Stomach smooth muscle (tissue), 2 donors: ENCODE results near the gene POTEC.
"Not testable (repeated sequence)": the region's sequence is repeated elsewhere in the genome, so short reads cannot be mapped to it uniquely, and the experiment has no call there.

Experiments used
- H3K27ac ChIP-seq: one replicate; pipeline ENCODE4 v1.7.0; 2013; ENCODE audit warnings: mild to moderate bottlenecking, low read length, inconsistent platforms
- H3K27me3 ChIP-seq, 2 donors: one replicate each; pipeline ENCODE4 v1.7.0; 2013; ENCODE audit warnings: low read length in 2 of 2; ENCODE audit not compliant: insufficient read depth in 2 of 2, control insufficient read depth in 1 of 2
- H3K36me3 ChIP-seq, 2 donors: one replicate each; pipeline ENCODE4 v1.7.0; 2013; ENCODE audit warnings: low read length in 2 of 2; ENCODE audit not compliant: control insufficient read depth in 2 of 2, insufficient read depth in 2 of 2
- H3K4me1 ChIP-seq: one replicate; pipeline ENCODE4 v1.7.0; 2013; ENCODE audit warnings: low read length; ENCODE audit not compliant: control insufficient read depth, insufficient read depth
- H3K4me3 ChIP-seq, 2 donors: one replicate each; pipeline ENCODE4 v1.7.0; 2013; ENCODE audit warnings: low read length in 2 of 2
- H3K9ac ChIP-seq, 2 donors: one replicate each; pipeline ENCODE4 v1.7.0; 2013; ENCODE audit warnings: low read length in 2 of 2, mild to moderate bottlenecking in 1 of 2
- H3K9me3 ChIP-seq, 2 donors: one replicate each; pipeline ENCODE4 v1.7.0; 2013; ENCODE audit warnings: low read length in 2 of 2; ENCODE audit not compliant: control insufficient read depth in 2 of 2
- donor health status: healthy.
- donor health status: Pancreatic carcinoma.

The POTEC gene

GRCh38 chr18:14475520-14475919, 67.9 kb downstream of the POTEC start:
- not testable (repeated sequence) for H3K27me3 ChIP-seq, H3K4me3 ChIP-seq, H3K27ac ChIP-seq, H3K36me3 ChIP-seq, H3K4me1 ChIP-seq, H3K9ac ChIP-seq, H3K9me3 ChIP-seq

GRCh38 chr18:14474752-14475151, 68.6 kb downstream of the POTEC start:
- H3K27ac ChIP-seq, H3K36me3 ChIP-seq, H3K4me1 ChIP-seq, H3K27me3 ChIP-seq, H3K4me3 ChIP-seq, H3K9me3 ChIP-seq, H3K9ac ChIP-seq: not testable (repeated sequence)

- not testable (repeated sequence) for H3K36me3 ChIP-seq, H3K27ac ChIP-seq, H3K4me1 ChIP-seq, H3K27me3 ChIP-seq, H3K4me3 ChIP-seq, H3K9me3 ChIP-seq, H3K9ac ChIP-seq
These were observed 69.2 kb downstream of the POTEC start for GRCh38 chr18:14474007-14474720.

DNA sequence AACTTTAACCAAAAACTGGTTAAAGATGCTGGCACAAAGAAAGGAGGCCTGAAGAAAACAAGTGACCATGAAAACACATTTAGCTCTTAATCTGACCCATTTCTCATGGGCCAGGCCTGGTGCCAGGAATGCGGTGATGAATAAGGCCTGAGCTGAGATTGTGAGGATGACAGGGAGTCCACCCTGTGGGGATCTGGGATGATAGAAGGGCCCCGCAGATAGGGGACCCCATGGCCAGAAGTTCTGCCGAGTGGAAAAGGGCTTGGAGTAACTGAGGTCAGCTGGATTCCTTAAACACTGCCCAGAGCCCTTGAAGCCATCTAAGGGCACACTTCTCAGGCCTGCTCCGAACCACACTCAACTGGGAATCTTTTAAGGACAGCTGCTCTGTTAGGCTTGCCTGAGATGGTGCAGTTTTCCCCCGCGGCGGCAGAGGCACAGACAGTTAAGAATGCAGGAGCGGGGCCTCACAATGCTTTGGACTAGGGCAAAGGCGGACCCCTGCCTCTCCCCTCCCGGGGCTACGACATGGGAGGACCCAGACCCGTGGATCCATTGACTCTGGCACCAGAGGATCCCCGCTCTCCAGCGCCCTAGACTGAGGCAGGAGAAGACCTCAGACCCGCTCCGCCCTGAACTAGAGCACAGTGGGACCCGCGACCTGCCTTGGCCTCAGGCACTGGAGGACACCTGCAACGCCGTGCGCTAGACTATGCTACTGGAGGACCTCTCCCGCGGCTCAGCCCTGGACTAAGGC, 70.0 kb downstream of the POTEC start:
- not testable (repeated sequence) for H3K4me3 ChIP-seq, H3K9ac ChIP-seq, H3K4me1 ChIP-seq, H3K36me3 ChIP-seq, H3K27ac ChIP-seq, H3K9me3 ChIP-seq, H3K27me3 ChIP-seq

- H3K27ac ChIP-seq, H3K36me3 ChIP-seq, H3K4me3 ChIP-seq, H3K27me3 ChIP-seq, H3K9me3 ChIP-seq, H3K4me1 ChIP-seq, H3K9ac ChIP-seq: not testable (repeated sequence)
These were observed 72.1 kb downstream of the POTEC start for GRCh38 chr18:14471286-14471685.

DNA sequence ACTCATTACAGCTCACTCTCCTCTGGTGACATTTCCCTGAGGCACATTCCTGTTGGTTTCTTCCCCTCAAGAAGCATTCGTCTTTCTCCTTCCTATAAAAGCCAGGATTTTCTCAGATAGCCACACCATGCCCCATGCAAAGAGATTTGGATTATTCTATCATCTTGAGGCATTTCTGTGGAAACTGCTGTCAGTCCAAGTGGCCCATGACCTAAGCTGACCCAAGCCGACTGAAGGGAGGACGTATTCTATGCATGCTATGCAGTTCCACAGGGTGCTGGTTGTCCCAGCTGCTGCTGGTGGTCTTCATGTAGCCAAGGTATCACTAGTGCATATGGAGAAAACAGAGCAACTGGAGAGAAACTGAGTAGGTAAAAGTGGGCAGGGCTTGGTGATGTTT, 73.0 kb downstream of the POTEC start:
- not testable (repeated sequence) for H3K36me3 ChIP-seq, H3K4me1 ChIP-seq, H3K9ac ChIP-seq, H3K4me3 ChIP-seq, H3K9me3 ChIP-seq, H3K27ac ChIP-seq, H3K27me3 ChIP-seq

GRCh38 chr18:14470046-14470445, 73.4 kb downstream of the POTEC start:
- H3K4me3 ChIP-seq, result not testable (repeated sequence)

DNA sequence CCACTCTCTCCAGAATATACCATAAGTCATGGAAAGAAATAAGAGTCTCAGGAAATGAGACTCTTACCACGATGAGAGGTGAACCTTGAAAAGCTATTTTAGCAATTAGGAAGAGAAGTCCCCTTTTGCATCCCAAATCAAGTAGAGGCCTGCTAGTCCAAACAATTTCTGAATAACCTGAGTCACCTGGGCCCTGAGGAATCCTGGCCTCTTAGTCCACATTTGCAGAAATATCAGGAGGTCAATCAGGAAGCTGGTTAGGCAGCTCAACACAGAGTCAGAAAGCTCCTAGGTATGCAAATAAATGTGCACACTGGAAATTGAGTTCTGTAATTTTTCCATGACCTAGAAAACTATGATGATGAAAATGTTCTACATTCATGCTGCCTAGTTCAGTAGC, 77.4 kb downstream of the POTEC start:
- not testable (repeated sequence) for H3K27me3 ChIP-seq, H3K9ac ChIP-seq, H3K4me1 ChIP-seq, H3K9me3 ChIP-seq, H3K4me3 ChIP-seq, H3K36me3 ChIP-seq, H3K27ac ChIP-seq

More at GRCh38 chr18:14470046-14470445, 73.4 kb downstream of the POTEC start:
- H3K27ac ChIP-seq, H3K36me3 ChIP-seq, H3K9me3 ChIP-seq, H3K9ac ChIP-seq, H3K27me3 ChIP-seq, H3K4me1 ChIP-seq: not testable (repeated sequence)
